Daoy (cell line): ENCODE data around the gene RAB37. TPM values are rescaled to one million over a fixed set of nuclear protein-coding genes. Genes with fewer than 3 reads are reported as not detected.

ENCODE experiments used
- DNase-seq: peaks from one replicate; pipeline ENCODE4 v3.0.0-alpha.2; 2015; ENCODE audit warnings: low read depth
- total RNA-seq: library from RNA; depleted of rRNA; stranded (reverse); fragments of >200 nt; shearing (Covaris generic); gene quantifications from 2 replicates; pipeline ENCODE4 v1.2.3, GENCODE V29; 2014

RAB37 gene
- total RNA-seq, 1 experiment from 2014 or later: not detected

DNA sequence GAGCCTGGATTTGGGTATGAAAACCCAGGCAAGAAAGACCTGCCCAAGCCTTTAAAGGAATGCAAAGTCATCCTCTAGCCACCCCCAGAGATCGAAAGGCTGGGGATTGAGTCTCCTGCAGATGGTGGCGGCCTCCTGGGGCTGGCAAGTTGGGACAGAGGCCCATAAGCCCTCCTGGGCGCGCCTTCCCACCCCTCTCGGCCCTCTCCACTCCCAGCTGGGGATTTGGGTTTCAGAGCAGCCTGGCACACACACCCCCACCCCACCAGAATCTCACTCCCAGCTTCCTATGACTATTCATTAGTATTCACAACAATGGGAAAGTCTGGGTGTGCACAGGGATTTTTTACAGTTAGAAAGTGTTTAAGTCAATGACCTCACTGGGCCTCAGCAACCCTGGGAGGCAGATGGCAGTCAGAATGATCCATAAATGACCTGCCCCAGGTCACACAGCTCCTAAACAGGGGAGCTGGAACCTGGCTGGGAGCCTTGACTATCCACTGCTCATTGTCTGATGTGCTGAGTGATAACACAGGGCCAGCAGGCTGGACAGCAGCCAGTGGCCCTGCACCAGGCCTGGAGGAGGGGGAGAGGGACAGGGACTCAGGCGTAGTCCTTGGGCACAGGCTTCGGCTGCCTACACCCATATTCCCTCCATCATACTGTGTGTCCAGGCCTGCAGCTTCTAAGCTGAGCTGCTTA is 23.5 kb downstream of the RAB37 start:
- DNase-seq: peak; percentile 37

DNA sequence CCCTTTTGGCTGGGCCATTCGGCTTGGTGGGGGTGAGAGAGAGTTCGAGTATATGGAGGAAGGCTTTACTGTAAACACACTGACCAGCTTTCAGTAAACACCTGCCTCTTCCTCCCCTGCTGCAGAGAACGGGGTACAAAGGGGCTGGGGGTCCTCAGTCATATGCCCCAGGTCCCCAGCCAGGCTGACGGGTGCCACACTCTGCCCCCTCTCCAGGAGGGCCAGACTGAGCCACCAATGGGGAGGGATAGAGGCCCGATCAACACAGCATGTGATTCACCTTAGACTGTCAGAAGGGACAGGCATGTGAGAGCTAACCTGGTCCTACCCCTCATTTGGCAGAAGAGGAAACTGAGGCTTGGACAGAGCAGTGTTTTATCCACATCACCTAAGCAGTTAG is 24.4 kb downstream of the RAB37 start:
- no peak for DNase-seq

DNA sequence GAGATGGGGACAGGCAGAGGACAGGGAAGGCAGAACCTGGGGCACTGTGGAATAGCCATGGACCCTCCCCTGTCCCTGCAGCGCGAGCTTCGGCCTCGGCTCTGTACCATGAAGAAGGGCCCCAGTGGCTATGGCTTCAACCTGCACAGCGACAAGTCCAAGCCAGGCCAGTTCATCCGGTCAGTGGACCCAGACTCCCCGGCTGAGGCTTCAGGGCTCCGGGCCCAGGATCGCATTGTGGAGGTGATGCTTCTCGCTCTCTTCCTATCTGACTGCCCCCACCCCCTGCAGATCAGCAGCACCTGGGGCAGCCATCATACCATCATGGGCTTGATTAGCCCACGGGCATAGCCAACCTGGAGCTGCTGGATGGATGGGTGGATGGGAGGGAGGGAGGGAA is 24.9 kb downstream of the RAB37 start:
- DNase-seq: no peak

DNA sequence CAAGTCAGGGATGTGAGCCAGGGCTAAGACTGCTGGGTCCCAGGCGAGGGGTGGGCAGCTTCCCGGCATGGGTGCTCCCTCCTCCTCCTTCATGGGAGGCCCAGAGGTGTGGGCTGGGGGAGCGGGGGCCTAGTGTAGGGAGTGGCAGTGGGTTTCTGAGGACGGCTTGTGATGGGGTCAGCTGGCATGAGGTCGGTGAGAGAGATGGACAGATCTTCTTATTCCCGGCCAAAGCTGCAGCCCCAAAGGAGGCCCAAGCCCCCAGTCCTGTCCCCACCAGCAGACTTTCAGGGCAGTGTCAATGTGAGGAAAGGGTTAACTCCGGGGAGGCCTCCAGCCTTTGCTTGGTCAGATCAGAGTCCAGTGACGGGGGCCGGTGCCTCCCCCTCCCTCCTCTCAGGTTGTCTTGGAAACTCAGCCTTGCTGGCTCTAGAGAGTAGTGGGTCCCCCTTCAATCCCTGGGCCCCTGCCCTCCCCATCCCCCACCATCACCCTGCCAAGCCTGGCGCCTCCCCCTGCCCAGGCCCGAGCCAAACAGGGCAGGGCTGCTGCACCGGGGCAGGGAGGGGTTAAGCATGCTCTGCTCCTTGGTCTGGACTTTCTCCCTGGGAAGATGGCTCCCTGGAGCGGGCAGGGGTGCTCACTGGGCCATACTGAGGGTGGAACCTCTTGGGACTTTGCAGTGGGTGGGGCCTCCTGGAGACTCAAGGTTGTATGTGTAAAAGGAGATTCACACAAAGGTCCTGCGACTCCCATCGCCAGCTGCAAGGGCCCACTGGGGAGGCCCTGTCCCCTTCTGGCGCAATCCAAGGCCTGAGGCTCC is 26.7 kb downstream of the RAB37 start:
- no peak for DNase-seq

DNA sequence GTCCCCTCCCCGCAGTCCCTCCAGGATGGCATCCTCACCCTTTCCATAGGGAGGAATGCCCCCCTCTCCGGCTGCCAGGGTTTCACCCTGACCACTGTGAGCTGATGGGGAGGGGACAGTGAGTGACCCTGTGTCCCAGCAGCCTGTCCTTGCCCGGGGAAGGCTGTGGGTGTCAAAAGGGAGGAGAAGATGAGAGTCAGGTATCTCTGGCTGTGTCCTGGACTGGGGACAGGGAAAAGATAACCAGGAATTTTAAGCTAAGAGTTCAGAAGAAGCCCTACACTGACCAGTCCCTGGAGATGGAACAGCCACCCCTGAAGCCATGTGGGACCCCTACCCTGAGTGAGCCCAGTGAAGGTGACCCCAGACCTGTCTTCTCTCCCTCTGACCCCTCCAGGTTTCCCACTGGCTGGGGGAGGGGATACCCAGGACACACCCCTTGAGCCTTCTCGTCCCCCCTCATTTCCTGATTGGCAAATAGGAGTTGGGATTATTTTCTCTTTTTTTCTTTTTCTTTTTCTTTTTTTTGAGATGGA is 27.8 kb downstream of the RAB37 start:
- DNase-seq: no peak

DNA sequence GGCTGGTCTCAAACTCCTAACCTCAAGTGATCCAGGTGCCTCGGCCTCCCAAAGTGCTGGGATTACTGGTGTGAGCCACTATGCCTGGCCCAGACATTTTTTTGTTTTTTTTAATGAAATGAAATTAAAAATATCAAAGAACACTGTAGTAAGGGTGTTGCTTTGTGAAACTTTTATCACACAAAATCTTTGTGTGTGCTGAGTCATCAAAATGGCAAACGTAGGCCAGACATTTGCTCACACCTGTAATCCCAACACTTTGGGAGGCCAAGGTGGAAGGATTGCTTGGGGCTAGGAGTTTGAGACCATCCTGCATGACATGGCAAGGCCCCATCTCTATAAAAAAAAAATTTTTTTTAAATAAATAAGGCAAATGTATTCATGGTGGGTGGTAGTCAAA is 29.4 kb downstream of the RAB37 start:
- no peak for DNase-seq

DNA sequence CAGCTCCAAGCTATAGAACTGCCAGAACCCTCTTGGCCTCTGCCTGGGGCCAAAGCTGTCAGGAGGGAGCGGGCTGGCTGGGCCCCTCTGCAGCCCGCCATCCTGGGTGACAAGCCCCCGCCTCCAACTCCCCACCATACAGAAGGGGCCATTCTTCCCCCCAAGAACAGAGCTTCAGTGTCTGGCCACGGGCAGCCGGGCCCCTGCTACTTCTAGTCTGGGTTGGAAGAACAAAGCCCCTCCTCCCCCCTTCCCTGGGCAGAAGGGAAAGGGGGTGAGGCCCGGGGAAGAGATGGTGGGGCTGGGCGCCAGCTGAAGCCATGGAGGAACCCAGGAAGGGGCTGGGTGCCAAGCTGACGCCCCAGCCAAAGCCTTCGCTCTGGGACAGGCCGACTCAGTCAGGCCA is 30.1 kb downstream of the RAB37 start:
- DNase-seq: no peak

DNA sequence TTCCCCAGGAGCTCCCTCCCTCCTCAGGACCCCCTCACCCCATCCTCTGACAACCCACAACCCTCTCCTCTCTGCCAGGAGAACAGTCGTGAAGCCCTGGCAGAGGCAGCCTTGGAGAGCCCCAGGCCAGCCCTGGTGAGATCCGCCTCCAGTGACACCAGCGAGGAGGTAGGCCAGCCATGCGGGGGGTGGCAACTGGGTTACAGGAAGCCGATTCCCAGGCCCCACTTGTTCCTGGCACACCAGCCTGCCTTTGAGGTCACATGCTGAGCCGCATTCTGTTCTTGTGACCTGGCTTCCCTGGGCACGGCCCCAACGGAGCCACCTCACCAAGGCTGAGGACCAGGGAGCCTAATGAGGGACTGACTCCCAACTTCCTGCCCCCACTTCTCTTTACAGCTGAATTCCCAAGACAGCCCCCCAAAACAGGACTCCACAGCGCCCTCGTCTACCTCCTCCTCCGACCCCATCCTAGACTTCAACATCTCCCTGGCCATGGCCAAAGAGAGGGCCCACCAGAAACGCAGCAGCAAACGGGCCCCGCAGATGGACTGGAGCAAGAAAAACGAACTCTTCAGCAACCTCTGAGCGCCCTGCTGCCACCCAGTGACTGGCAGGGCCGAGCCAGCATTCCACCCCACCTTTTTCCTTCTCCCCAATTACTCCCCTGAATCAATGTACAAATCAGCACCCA is 31.2 kb downstream of the RAB37 start:
- DNase-seq: peak; percentile 75

DNA sequence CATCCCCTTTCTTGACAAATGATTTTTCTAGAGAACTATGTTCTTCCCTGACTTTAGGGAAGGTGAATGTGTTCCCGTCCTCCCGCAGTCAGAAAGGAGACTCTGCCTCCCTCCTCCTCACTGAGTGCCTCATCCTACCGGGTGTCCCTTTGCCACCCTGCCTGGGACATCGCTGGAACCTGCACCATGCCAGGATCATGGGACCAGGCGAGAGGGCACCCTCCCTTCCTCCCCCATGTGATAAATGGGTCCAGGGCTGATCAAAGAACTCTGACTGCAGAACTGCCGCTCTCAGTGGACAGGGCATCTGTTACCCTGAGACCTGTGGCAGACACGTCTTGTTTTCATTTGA is 31.7 kb downstream of the RAB37 start:
- no peak for DNase-seq

DNA sequence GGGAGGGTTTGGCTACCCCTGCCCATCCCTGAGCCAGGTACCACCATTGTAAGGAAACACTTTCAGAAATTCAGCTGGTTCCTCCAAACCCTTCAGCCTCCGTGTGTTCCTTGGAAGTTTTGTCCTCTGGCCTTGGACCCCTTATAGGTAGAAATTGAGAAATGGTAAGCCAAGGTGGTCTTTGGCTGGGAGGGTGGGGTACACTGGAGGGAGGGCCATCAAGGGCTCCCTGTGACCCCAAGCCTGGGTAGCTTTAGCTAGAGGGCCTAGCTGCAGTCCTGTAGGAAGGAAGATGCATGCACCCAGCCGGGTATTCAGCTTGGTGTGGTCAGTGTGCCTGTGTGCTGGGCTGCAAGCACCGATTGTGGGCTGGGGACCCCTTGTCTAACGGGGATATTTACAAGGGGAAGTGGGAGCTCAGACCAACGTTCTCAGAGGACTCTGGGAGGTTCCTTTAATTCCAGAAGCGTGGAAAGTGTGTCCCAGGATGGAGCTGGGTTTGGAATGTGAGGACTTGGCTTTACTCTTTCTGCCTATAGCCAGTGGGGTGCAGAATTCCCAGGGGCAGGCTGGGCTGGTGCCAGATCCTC is 32.3 kb downstream of the RAB37 start:
- DNase-seq: no peak

DNA sequence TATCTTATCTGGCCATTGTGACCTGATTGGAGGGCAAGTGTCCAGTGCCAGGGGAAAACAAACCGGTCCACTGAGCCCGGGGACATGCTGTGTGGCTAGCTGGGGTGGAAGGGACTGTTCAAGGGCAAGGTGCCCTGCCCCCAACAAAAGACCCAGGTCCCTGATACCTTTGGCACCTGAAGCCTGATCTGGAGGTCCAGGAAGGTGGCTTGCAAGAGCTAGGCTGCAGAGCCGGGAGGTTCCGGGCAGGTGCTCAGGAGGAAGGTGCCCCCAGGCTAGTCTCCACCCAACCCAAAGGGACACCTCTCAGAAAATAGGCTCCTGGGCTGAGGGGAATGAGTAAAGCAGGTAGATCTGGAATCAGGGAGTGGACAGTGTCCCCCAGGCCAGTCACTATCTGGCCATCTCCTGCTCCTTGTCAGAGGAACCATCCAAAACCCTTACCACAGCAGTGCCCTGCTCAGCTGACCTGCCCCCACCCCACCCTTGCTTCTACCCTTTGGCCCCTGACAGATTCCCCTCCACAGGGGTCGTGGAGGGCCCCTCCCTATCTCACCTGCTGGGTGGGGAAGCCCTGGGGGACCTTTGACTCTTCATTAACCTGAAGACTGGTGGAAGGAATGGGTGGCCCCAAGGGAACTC is 32.9 kb downstream of the RAB37 start:
- no peak for DNase-seq

DNA sequence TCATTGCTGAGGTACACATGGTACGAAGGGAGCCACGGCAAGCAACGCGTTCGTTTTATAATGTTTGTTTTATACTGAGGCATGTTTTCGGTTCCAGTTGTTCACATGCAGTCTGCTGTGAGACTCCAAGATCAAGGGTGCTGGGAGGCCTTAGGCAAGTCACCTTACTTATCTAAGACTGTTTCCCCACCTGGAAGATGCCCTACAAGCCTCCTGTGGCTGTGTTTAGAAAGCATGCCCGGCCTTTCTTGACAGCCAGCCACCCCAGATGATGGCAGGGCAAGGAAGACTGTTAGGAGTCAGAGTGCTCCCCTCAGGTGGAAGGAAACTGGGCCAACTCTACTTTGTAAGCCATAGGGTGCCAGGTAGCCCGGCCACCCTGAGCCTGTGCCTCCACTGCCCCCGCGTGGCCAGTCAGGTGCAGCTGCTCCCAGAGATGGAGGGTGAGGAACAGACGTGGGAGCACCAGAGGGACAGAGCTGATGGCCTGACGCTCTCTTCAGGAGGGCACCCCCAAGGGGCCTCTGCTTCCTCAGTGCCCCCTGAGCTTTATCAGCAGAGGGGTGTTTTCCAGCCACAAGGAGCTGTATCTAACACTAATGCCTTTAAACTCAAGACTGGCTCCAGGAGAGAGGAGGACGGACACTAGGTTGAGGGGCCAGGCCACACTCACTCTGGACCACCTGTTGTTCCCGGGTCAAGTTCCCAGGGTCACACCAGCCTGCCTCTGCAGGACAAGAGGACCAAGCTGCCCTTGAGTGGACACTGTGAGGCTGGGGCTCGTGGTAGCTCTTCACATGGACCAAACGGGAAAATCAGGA is 33.7 kb downstream of the RAB37 start:
- peak; percentile 71 for DNase-seq

DNA sequence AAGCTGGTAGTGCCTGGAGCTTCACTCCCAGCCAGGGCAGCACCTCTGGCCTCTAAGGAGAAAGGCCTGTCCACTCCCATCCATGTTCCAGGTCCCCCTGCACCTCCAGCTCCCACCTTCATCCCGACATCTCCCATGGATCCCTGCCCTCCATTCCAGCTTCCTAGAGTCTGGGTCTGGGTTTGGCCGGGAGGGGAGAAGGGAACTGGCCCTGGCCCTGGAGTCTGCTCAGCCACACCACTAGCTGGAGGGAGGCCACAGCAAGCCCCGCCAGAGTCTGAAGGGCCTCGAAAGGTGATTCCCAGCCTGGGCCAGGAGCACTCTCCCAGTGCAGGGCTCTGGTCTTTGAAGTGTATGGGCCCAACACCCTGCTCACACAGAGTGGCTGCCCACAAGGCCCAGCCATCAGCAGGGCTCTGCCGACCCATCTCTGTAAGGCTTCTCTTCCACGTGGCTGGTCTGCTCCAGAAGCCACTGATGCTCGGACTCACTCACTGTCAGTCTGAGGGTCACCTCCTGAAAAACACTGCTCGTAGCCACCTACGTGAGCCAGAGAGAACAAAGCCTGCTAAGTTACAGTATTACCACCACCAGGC is 34.4 kb downstream of the RAB37 start:
- DNase-seq: no peak

DNA sequence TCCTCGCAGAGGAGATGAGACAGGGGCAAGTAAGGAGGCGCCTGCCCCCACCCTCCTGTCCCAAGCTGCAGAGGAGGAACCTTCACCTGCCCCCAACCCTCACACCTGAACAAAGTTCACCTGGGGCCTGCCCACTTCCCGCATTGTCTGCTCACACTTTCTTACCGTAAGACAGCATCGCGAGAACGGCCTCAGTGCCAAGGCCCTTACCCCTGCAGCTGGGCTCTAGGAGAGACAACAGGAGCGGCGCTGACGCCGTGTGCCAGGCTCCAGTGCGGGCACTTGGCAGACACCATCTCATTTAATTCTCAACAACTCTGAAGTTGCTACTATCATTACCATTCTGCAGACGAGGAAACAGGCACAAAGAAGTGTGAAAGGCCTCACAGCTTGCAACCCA is 35.0 kb downstream of the RAB37 start:
- DNase-seq: no peak

DNA sequence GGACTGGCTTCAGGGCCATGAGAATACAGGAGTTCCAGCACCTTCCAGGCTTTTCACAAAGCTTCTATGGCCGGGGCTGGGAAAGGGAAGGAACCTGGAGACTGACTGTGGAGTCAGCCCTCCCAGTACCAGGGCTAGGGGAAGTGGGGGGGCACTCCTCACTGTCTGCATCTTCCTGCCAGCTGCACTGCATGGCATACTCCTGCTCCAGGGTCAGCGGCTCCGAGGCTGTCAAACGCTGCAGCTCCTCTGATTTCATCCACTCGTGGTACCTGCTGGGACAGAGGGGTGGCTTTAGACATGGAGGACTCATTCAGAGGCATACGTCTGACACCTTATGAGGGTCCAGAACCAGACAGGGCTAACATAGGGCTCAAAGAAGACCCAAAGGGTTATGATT is 36.4 kb downstream of the RAB37 start:
- no peak for DNase-seq

DNA sequence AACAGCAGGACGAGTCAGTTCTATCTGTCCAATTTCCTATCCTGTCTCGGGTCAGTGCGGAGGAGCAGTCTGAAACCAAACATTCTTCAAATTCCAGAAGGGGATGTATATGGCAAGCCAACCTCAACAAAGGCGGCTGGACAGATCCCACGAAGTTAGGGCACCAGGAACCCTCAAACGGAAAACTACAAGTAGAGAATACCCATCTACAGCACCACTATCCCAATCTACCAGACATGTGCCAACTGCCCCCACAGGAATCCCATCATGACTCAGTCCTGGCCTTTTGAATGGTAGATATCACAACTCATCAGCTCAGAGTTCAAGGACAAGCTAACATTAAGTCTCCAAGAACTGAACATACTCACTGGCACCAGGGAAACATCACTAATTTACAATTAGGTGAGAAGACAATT is 36.8 kb downstream of the RAB37 start:
- DNase-seq: no peak

DNA sequence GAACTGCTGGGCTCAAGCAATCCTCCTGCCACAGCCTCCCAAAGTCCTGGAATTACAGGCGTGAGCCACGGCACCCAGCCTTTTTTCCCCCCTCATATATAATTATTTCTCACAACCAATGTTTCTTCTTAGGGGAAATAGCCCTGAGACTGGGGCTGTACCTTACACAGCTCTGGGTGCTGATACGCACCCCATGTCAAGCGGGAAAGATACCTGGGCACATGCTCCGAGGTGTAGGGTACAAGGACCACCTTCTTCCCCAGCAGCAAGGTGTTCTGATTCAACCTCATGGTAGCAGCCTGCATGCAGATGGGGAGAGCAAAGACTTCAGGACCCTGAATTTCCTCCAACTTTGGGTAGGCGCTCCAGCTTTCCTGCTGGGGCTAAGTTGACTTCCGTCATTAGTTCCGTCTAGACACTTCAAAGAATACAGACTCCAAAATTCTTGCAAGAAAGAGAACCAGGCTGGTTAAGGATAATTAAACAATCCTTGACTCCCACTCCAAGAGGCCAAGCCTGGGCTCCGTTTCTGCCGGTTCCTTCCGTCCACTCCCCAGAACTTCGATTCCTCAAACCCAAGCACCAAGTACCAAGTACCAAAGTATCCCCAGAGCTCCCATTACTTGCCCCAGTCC is 38.5 kb downstream of the RAB37 start:
- no peak for DNase-seq

DNA sequence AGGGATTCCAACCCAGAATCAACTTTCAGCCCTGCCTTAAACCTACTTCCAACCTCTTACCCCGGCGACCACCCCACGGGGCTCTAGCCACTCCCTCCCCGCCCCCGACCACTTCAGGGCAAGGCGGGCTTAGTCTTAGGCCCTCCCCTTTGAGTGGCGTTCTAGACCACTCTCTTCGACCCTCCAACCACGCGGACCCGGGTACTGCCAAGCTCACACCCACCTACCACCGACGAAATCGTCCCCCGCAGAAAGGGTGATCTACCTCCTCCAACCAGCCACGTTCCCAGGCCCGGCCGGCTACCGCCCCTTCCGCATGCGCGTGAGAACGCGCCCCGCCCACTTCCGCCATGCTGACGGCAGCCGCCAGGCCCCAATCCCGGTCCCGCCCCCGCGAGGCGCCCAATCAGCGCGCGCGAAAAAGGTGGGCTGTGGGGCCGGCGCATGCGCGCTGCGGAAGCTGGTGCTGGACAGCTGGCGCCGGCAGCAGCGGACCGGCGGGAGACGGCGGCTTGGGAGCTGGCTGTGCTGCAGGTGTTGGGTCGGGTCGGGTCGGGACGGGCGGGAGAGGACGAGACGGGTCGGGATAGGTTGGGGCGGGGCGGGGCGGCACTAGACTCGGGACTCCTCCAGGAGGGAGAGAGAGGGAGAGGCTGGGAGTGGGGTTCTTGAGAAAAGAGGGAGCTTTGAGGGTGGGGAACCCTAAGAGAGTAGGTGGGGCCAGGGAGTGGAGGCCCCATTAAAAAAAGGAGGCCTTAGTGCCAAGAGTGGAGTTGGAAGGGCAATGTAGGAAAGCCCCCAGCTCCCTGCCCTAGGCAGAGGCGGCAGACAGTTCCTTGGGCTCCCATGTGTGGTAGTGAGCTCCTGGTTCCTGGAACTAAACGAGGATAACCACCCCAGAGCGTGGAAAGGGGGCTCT is 39.2 kb downstream of the RAB37 start, which contains the start of gene NAT9:
Gene NAT9 (minus strand): TSS at position 302 of the 919 bp plus-strand sequence. CDS start 647 bp downstream, outside the sequence.
- DNase-seq: peak; percentile 99

DNA sequence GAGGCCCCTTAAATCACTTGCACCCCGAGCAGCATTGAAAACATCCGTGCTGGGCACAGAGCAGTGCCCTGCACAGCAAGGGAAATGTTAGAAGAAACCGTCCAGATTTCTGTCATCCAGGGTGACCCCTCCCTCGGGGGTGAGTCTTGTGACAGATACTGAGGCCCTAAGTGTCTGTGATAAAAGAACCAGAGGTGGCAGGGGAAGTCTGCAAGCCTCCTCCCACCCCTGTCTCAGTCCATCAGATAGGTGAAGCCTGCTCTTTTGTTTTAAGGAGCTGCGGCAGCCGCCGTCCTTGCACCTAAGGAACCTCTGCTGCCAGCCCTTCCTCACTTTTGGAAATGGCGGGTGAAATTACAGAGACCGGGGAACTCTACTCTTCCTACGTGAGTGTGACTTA is 39.9 kb downstream of the RAB37 start:
- DNase-seq: no peak
